H9 (cell line): ENCODE data around the gene HS3ST3B1. TPM values are rescaled to one million over a fixed set of nuclear protein-coding genes. Genes with fewer than 3 reads are reported as not detected.

Source experiments
- DNase-seq: peaks from one replicate; pipeline ENCODE4 v3.0.0-alpha.2; 2017
- H2AFZ ChIP-seq: one replicate; pipeline ENCODE4 v1.6.1; 2013; ENCODE audit warnings: mild to moderate bottlenecking, low read length, control low read depth, moderate library complexity
- H2AK5ac ChIP-seq: 2 replicates; pipeline ENCODE4 v1.6.1; 2013; ENCODE audit warnings: low read length, control low read depth, mixed read lengths; ENCODE audit not compliant: insufficient read length
- H2BK120ac ChIP-seq: one replicate; pipeline ENCODE4 v1.6.1; 2013; ENCODE audit warnings: low read depth, mild to moderate bottlenecking, low read length, control low read depth, inconsistent platforms; ENCODE audit not compliant: poor library complexity, severe bottlenecking
- H2BK12ac ChIP-seq: 2 replicates; pipeline ENCODE4 v1.6.1; 2013; ENCODE audit warnings: low read length, control low read depth, mixed read lengths, low read depth; ENCODE audit not compliant: insufficient read length
- H2BK15ac ChIP-seq: 2 replicates; pipeline ENCODE4 v1.6.1; 2013; ENCODE audit warnings: low read depth, low read length, control low read depth
- H2BK20ac ChIP-seq: one replicate; pipeline ENCODE4 v1.6.1; 2013; ENCODE audit warnings: low read depth, mild to moderate bottlenecking, low read length, control low read depth, inconsistent platforms; ENCODE audit not compliant: poor library complexity, severe bottlenecking
- H2BK5ac ChIP-seq: 2 replicates; pipeline ENCODE4 v1.6.1; 2013; ENCODE audit warnings: low read length, control low read depth, mixed read lengths; ENCODE audit not compliant: insufficient read length
- H3K14ac ChIP-seq: 2 replicates; pipeline ENCODE4 v1.6.1; 2013; ENCODE audit warnings: low read length, control low read depth; ENCODE audit not compliant: insufficient read depth
- H3K18ac ChIP-seq: 2 replicates; pipeline ENCODE4 v1.6.1; 2013; ENCODE audit warnings: low read depth, mild to moderate bottlenecking, mixed read lengths, low read length, control low read depth; ENCODE audit not compliant: insufficient read length
- H3K23ac ChIP-seq: 2 replicates; pipeline ENCODE4 v1.6.1; 2013; ENCODE audit warnings: low read length, control low read depth, mixed read lengths, low read depth; ENCODE audit not compliant: insufficient read length
- H3K23me2 ChIP-seq: 2 replicates; pipeline ENCODE4 v1.6.1; 2013; ENCODE audit warnings: low read depth, mild to moderate bottlenecking, mixed read lengths, low read length, control low read depth; ENCODE audit not compliant: insufficient read length, poor library complexity, severe bottlenecking
- H3K27ac ChIP-seq: 2 replicates; pipeline ENCODE4 v1.5.1; 2013; ENCODE audit warnings: low read length, control low read depth, mixed read lengths, low read depth; ENCODE audit not compliant: insufficient read length
- H3K27me3 ChIP-seq: 2 replicates; pipeline ENCODE4 v1.6.1; 2013; ENCODE audit warnings: low read length, control low read depth, inconsistent platforms; ENCODE audit not compliant: insufficient read depth
- H3K4ac ChIP-seq: 2 replicates; pipeline ENCODE4 v1.6.1; 2013; ENCODE audit warnings: low read depth, mild to moderate bottlenecking, control low read depth, inconsistent platforms, low read length, moderate library complexity
- H3K4me1 ChIP-seq: 2 replicates; pipeline ENCODE4 v1.6.1; 2013; ENCODE audit warnings: low read length, control low read depth, inconsistent platforms; ENCODE audit not compliant: insufficient read depth
- H3K4me2 ChIP-seq: 2 replicates; pipeline ENCODE4 v1.6.1; 2013; ENCODE audit warnings: low read length, control low read depth, mixed read lengths; ENCODE audit not compliant: insufficient read length, insufficient read depth
- H3K56ac ChIP-seq: 2 replicates; pipeline ENCODE4 v1.6.1; 2013; ENCODE audit warnings: low read depth, mild to moderate bottlenecking, mixed read lengths, low read length, control low read depth; ENCODE audit not compliant: insufficient read length
- H3K79me1 ChIP-seq: 2 replicates; pipeline ENCODE4 v1.6.1; 2013; ENCODE audit warnings: low read depth, mild to moderate bottlenecking, moderate library complexity, low read length, control low read depth, inconsistent platforms; ENCODE audit not compliant: insufficient read depth, poor library complexity, severe bottlenecking
- H3K79me2 ChIP-seq: 2 replicates; pipeline ENCODE4 v1.6.1; 2013; ENCODE audit warnings: low read length, control low read depth, inconsistent platforms; ENCODE audit not compliant: insufficient read depth
- H3K9ac ChIP-seq: 2 replicates; pipeline ENCODE4 v1.6.1; 2013; ENCODE audit warnings: low read length, control low read depth, mixed read lengths; ENCODE audit not compliant: insufficient read length; ENCODE audit errors: extremely low read depth
- H3K9me3 ChIP-seq: one replicate; pipeline ENCODE4 v1.6.1; 2013; ENCODE audit warnings: low read depth, low read length, inconsistent platforms; ENCODE audit not compliant: control insufficient read depth
- H3T11ph ChIP-seq: one replicate; pipeline ENCODE4 v1.6.1; 2013; ENCODE audit warnings: mild to moderate bottlenecking, low read length, control low read depth, inconsistent platforms
- H4K20me1 ChIP-seq: one replicate; pipeline ENCODE4 v1.6.1; 2013; ENCODE audit not compliant: control insufficient read depth, insufficient read length, insufficient read depth
- H4K5ac ChIP-seq: 2 replicates; pipeline ENCODE4 v1.6.1; 2013; ENCODE audit warnings: low read depth, mild to moderate bottlenecking, mixed read lengths, low read length, control low read depth; ENCODE audit not compliant: insufficient read length
- H4K8ac ChIP-seq: replicated peaks from 2 replicates; pipeline ENCODE4 v1.6.1; 2013; ENCODE audit warnings: low read length, control low read depth, mixed read lengths, low read depth; ENCODE audit not compliant: insufficient read length
- H4K91ac ChIP-seq: 2 replicates; pipeline ENCODE4 v1.6.1; 2013; ENCODE audit warnings: low read depth, mild to moderate bottlenecking, moderate library complexity, mixed read lengths, low read length, control low read depth; ENCODE audit not compliant: insufficient read length
- H3K27ac Mint-ChIP-seq, 3 experiments: 2 replicates in 2 of 3; 3 replicates in 1 of 3; pipeline ENCODE4 v1.8.0; 2020 to 2021; ENCODE audit warnings: mixed read lengths in 3 of 3, mild to moderate bottlenecking in 1 of 3, moderate library complexity in 1 of 3
- H3K27me3 Mint-ChIP-seq: 2 replicates; pipeline ENCODE4 v1.8.0; 2021; ENCODE audit warnings: low read depth, mild to moderate bottlenecking, moderate library complexity, mixed read lengths
- H3K36me3 Mint-ChIP-seq, 3 experiments: 2 replicates in 2 of 3; 3 replicates in 1 of 3; pipeline ENCODE4 v1.8.0; 2020 to 2021; ENCODE audit warnings: low read depth in 3 of 3, mixed read lengths in 3 of 3; ENCODE audit not compliant: insufficient read depth in 1 of 3
- H3K4me1 Mint-ChIP-seq, 2 experiments: 2 replicates each; pipeline ENCODE4 v1.8.0; 2020; ENCODE audit warnings: mixed read lengths in 2 of 2
- H3K4me3 Mint-ChIP-seq, 2 experiments: 2 replicates in 1 of 2; 3 replicates in 1 of 2; pipeline ENCODE4 v1.8.0; 2020 to 2021; ENCODE audit warnings: mild to moderate bottlenecking in 2 of 2, mixed read lengths in 2 of 2, moderate library complexity in 1 of 2
- H3K9me3 Mint-ChIP-seq, 2 experiments: 2 replicates in 1 of 2; 3 replicates in 1 of 2; pipeline ENCODE4 v1.8.0; 2020; ENCODE audit warnings: mild to moderate bottlenecking in 2 of 2, mixed read lengths in 2 of 2, moderate library complexity in 1 of 2
- WGBS: extraction: QIAGEN DNeasy Blood & Tissue Kit; methylation state at CpG from one replicate; pipeline ENCODE4 v1.1.7; 2013; ENCODE audit warnings: missing lambda C conversion rate, low lambda C conversion rate, mixed read lengths; ENCODE audit not compliant: insufficient read length; ENCODE audit errors: extremely low coverage; 5-methylcytosine and 5-hydroxymethylcytosine counted together
- total RNA-seq: library from RNA; stranded (reverse); gene quantifications from 2 replicates; pipeline ENCODE4 v1.2.1, GENCODE V29; 2021
- TF ChIP-seq, protein P1 (sequence below): fragments of 200-600 bp; sonication (generic); conservative IDR thresholded peaks from 3 replicates; pipeline ENCODE4 v1.8.0; 2021; ENCODE audit warnings: antibody characterized with exemption, mild to moderate bottlenecking

HS3ST3B1 gene
- total RNA-seq, 1 experiment from 2014 or later, result 2.8 TPM

- H3K79me1 ChIP-seq, result no peaks in the 10 kb centered on the region
- no peak overlapping the region for H2AFZ ChIP-seq
- H2BK20ac ChIP-seq, result no peak overlapping the region
- DNase-seq, result peak; percentile 42
- no peak overlapping the region for H4K8ac ChIP-seq
- TF ChIP-seq, protein P1, sequence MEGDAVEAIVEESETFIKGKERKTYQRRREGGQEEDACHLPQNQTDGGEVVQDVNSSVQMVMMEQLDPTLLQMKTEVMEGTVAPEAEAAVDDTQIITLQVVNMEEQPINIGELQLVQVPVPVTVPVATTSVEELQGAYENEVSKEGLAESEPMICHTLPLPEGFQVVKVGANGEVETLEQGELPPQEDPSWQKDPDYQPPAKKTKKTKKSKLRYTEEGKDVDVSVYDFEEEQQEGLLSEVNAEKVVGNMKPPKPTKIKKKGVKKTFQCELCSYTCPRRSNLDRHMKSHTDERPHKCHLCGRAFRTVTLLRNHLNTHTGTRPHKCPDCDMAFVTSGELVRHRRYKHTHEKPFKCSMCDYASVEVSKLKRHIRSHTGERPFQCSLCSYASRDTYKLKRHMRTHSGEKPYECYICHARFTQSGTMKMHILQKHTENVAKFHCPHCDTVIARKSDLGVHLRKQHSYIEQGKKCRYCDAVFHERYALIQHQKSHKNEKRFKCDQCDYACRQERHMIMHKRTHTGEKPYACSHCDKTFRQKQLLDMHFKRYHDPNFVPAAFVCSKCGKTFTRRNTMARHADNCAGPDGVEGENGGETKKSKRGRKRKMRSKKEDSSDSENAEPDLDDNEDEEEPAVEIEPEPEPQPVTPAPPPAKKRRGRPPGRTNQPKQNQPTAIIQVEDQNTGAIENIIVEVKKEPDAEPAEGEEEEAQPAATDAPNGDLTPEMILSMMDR, result peak; percentile 24; the same call in 2 of the 3 replicates
- H3K23me2 ChIP-seq, result peaks cover 10% of the 10 kb centered on the region
- H3K9me3 ChIP-seq, result no peaks in the 10 kb centered on the region
- Mint-ChIP-seq H3K4me1 (peaks cover 27 to 31% of the 10 kb centered on the region in 2 experiments), H3K36me3 (peaks cover 0 to 4% (median 0%) of the 10 kb centered on the region in 3 experiments; a peak in 3 of 7 replicates), H3K27me3 (peaks cover 73% of the 10 kb centered on the region), H3K9me3 (peaks cover 5 to 9% of the 10 kb centered on the region in 2 experiments; a peak in 4 of 5 replicates), H3K4me3 (no peak overlapping the region), H3K27ac (no peak overlapping the region)
- H3K9ac ChIP-seq, result no peak overlapping the region
- no peak overlapping the region for H3K4ac ChIP-seq
- no peak overlapping the region for H3K4me2 ChIP-seq
- no peak overlapping the region for H3K14ac ChIP-seq
- H2AK5ac ChIP-seq, result no peak overlapping the region
- H4K20me1 ChIP-seq, result no peaks in the 10 kb centered on the region
- H2BK12ac ChIP-seq, result no peak overlapping the region
- WGBS, result no CpG with 5 or more reads among the region's 20 CpGs
- H3K79me2 ChIP-seq, result no peaks in the 10 kb centered on the region
- no peak overlapping the region for H4K5ac ChIP-seq
- H3K27ac ChIP-seq, result no peak overlapping the region
- H3K27me3 ChIP-seq, result peaks cover 41% of the 10 kb centered on the region
- H3K4me1 ChIP-seq, result no peaks in the 10 kb centered on the region
- no peak overlapping the region for H3K23ac ChIP-seq
- H2BK5ac ChIP-seq, result no peak overlapping the region
- no peak overlapping the region for H4K91ac ChIP-seq
- no peak overlapping the region for H3K18ac ChIP-seq
- H2BK15ac ChIP-seq, result no peak overlapping the region
- H2BK120ac ChIP-seq, result no peak overlapping the region
- H3T11ph ChIP-seq, result no peak overlapping the region
- H3K56ac ChIP-seq, result no peak overlapping the region
Observed at GRCh38 chr17:14294876-14295275, 6.0 kb upstream of the HS3ST3B1 start.
